Esophagus mucosa (tissue), 1 donor: Measurements from ENCODE around the gene TMEM270. TPM values are rescaled to one million over a fixed set of nuclear protein-coding genes. Genes with fewer than 3 reads are reported as not detected.
"Not testable (repeated sequence)": the region's sequence is repeated elsewhere in the genome, so short reads cannot be mapped to it uniquely, and the experiment has no call there.

ENCODE experiments used
- ATAC-seq: fragments of 200-7000 bp; cut with Tn5 transposase; one replicate; pipeline ENCODE4 v1.9.1; 2020
- total RNA-seq: library from RNA; stranded (reverse); gene quantifications from one replicate; pipeline ENCODE4 v1.2.4, GENCODE V29; 2023
- donor health status: DM: yes; HTN: yes; CAD: no.

The TMEM270 gene
- not detected for total RNA-seq

- no peak for ATAC-seq
Measured at GRCh38 chr7:73860859-73861258, at the start of gene TMEM270. TSS of gene TMEM270 (plus strand) at chr7:73861159. CDS start at chr7:73861195, 36 bp downstream.

GRCh38 chr7:73811760-73812168, 49.2 kb upstream of the TMEM270 start:
- ATAC-seq = peak; percentile 83

GRCh38 chr7:73812996-73813395, 48.0 kb upstream of the TMEM270 start:
- ATAC-seq = no peak

- no peak for ATAC-seq
Measured at GRCh38 chr7:73815436-73815835, 45.5 kb upstream of the TMEM270 start.

- no peak for ATAC-seq
Measured at GRCh38 chr7:73817121-73817520, 43.8 kb upstream of the TMEM270 start.

GRCh38 chr7:73820013-73820412, 40.9 kb upstream of the TMEM270 start:
- no peak for ATAC-seq

GRCh38 chr7:73821597-73822285, 39.2 kb upstream of the TMEM270 start:
- not testable (repeated sequence) for ATAC-seq

GRCh38 chr7:73822319-73823173, 38.4 kb upstream of the TMEM270 start:
- peak; percentile 95 for ATAC-seq

- no peak for ATAC-seq
Measured at GRCh38 chr7:73823257-73823656, 37.7 kb upstream of the TMEM270 start.

- ATAC-seq = no peak
Measured at GRCh38 chr7:73823873-73824592, 36.9 kb upstream of the TMEM270 start.

- ATAC-seq = no peak
Measured at GRCh38 chr7:73824986-73825385, 36.0 kb upstream of the TMEM270 start.

- ATAC-seq = no peak
Measured at GRCh38 chr7:73827567-73828106, 33.3 kb upstream of the TMEM270 start.

GRCh38 chr7:73828107-73828803, 32.7 kb upstream of the TMEM270 start:
- ATAC-seq = no peak

GRCh38 chr7:73828972-73829371, 32.0 kb upstream of the TMEM270 start:
- ATAC-seq = no peak

- no peak for ATAC-seq
Measured at GRCh38 chr7:73829505-73829904, 31.5 kb upstream of the TMEM270 start.

GRCh38 chr7:73829921-73830680, 30.9 kb upstream of the TMEM270 start:
- no peak for ATAC-seq

- peak; percentile 80 for ATAC-seq
Measured at GRCh38 chr7:73830681-73831583, 30.0 kb upstream of the TMEM270 start, which contains the start of gene CLDN4. TSS of gene CLDN4 (plus strand) at chr7:73830996. CDS start at chr7:73831202, 206 bp downstream.

GRCh38 chr7:73831584-73831833, 29.4 kb upstream of the TMEM270 start:
- no peak for ATAC-seq

- ATAC-seq = peak; percentile 80
Measured at GRCh38 chr7:73831834-73832651, 28.9 kb upstream of the TMEM270 start.

- no peak for ATAC-seq
Measured at GRCh38 chr7:73832806-73833205, 28.2 kb upstream of the TMEM270 start.
